HepG2 (cell line): Measurements from ENCODE around the gene HSPB2. TPM values are rescaled to one million over a fixed set of nuclear protein-coding genes. Genes with fewer than 3 reads are reported as not detected.

Experiments used
- CAMTA2 ChIP-seq: sonication (generic); formaldehyde crosslinking; IDR thresholded peaks from 2 replicates; pipeline ENCODE4 v1.4.0; 2020; ENCODE audit warnings: mild to moderate bottlenecking, missing genetic modification reagents, borderline replicate concordance
- EP300 ChIP-seq, 3 experiments: sonication (generic) in 1 of 3; formaldehyde crosslinking in 1 of 3; IDR thresholded peaks; 2 replicates each; pipeline versions ENCODE4 v1.5.1 to v1.6.1; 2011 to 2020; ENCODE audit warnings: low read depth in 2 of 3, low read length in 2 of 3, borderline replicate concordance in 1 of 3, improper control_type of control experiment in 1 of 3, mild to moderate bottlenecking in 1 of 3, missing genetic modification reagents in 1 of 3, moderate library complexity in 1 of 3
- HOXA7 ChIP-seq: sonication (generic); formaldehyde crosslinking; IDR thresholded peaks from 2 replicates; pipeline ENCODE4 v1.8.1; 2022; ENCODE audit warnings: mild to moderate bottlenecking, missing genetic modification reagents, moderate library complexity
- KMT2A ChIP-seq: sonication (generic); formaldehyde crosslinking; IDR thresholded peaks from 2 replicates; pipeline ENCODE4 v1.4.0; 2020; ENCODE audit warnings: missing genetic modification reagents
- RFXAP ChIP-seq: sonication (generic); formaldehyde crosslinking; IDR thresholded peaks from 2 replicates; pipeline ENCODE4 v1.4.0; 2020; ENCODE audit warnings: missing genetic modification reagents, borderline replicate concordance
- SOX6 ChIP-seq, 2 experiments: fragments of 450-650 bp in 1 of 2; sonication (generic) in 1 of 2; formaldehyde crosslinking in 1 of 2; IDR thresholded peaks; 2 replicates each; pipeline versions ENCODE4 v1.4.0 to v1.6.1; 2017 to 2020; ENCODE audit warnings: antibody characterized with exemption in 1 of 2, mild to moderate bottlenecking in 1 of 2, missing genetic modification reagents in 1 of 2
- SP140L ChIP-seq: sonication (generic); formaldehyde crosslinking; IDR thresholded peaks from 2 replicates; pipeline ENCODE4 v1.4.0; 2020; ENCODE audit warnings: missing genetic modification reagents, borderline replicate concordance
- SRSF4 ChIP-seq: fragments of 200-400 bp; formaldehyde crosslinking; IDR thresholded peaks from one replicate; pipeline ENCODE4 v1.6.1; 2018; ENCODE audit warnings: mild to moderate bottlenecking, low read depth, low read length, moderate library complexity; ENCODE audit not compliant: poor library complexity, severe bottlenecking
- ZNF12 ChIP-seq: sonication (generic); formaldehyde crosslinking; IDR thresholded peaks from 2 replicates; pipeline ENCODE4 v1.5.0; 2020; ENCODE audit warnings: missing genetic modification reagents
- ZNF24 ChIP-seq: fragments of 450-650 bp; IDR thresholded peaks from 2 replicates; pipeline ENCODE4 v1.6.1; 2017; ENCODE audit warnings: antibody characterized with exemption, mild to moderate bottlenecking
- ZNF572 ChIP-seq: sonication (generic); formaldehyde crosslinking; IDR thresholded peaks from 2 replicates; pipeline ENCODE4 v1.5.1; 2020; ENCODE audit warnings: mild to moderate bottlenecking, missing genetic modification reagents
- polyA plus RNA-seq, 8 experiments: library from polyadenylated mRNA; depleted of rRNA in 3 of 8; stranded (reverse) in 7 of 8; unstranded in 1 of 8; fragments of >200 nt; fragmentation: Illumina TruSeq in 4 of 8; extraction: Trizol in 4 of 8; gene quantifications; 2 replicates each; pipeline versions ENCODE4 v1.2.1 to v1.2.3, GENCODE V29; 2011 to 2016; ENCODE audit warnings: low read depth in 4 of 8, missing spikeins in 1 of 8, mixed read lengths in 1 of 8; ENCODE audit not compliant: insufficient read depth in 1 of 8
- total RNA-seq, 5 experiments: library from RNA; depleted of rRNA; stranded (reverse); fragments of >200 nt; fragmentation: Illumina TruSeq; extraction: Trizol; gene quantifications; 2 replicates each; pipeline ENCODE4 v1.2.3, GENCODE V29; 2016; ENCODE audit warnings: low read depth in 1 of 5
- TF ChIP-seq, protein P1 (sequence below), 2 experiments: sonication (generic) in 1 of 2; formaldehyde crosslinking in 1 of 2; IDR thresholded peaks; 2 replicates each; pipeline versions ENCODE4 v1.4.0 to v1.6.1; 2016 to 2020; ENCODE audit warnings: borderline replicate concordance in 1 of 2, low read depth in 1 of 2, mild to moderate bottlenecking in 1 of 2, missing genetic modification reagents in 1 of 2
- TF ChIP-seq, protein P2 (sequence below): sonication (generic); formaldehyde crosslinking; IDR thresholded peaks from 2 replicates; pipeline ENCODE4 v1.4.0; 2020; ENCODE audit warnings: missing genetic modification reagents, borderline replicate concordance
- TF ChIP-seq, protein P3 (sequence below): sonication (generic); formaldehyde crosslinking; IDR thresholded peaks from 2 replicates; pipeline ENCODE4 v1.5.0; 2020; ENCODE audit warnings: mild to moderate bottlenecking, missing genetic modification reagents

The HSPB2 gene
- total and polyA plus RNA-seq, 2 of the 13 experiments (the other 11 are each of a cell fraction or from before 2014, with no cell fraction given): 0.04 TPM; not detected in 1

DNA sequence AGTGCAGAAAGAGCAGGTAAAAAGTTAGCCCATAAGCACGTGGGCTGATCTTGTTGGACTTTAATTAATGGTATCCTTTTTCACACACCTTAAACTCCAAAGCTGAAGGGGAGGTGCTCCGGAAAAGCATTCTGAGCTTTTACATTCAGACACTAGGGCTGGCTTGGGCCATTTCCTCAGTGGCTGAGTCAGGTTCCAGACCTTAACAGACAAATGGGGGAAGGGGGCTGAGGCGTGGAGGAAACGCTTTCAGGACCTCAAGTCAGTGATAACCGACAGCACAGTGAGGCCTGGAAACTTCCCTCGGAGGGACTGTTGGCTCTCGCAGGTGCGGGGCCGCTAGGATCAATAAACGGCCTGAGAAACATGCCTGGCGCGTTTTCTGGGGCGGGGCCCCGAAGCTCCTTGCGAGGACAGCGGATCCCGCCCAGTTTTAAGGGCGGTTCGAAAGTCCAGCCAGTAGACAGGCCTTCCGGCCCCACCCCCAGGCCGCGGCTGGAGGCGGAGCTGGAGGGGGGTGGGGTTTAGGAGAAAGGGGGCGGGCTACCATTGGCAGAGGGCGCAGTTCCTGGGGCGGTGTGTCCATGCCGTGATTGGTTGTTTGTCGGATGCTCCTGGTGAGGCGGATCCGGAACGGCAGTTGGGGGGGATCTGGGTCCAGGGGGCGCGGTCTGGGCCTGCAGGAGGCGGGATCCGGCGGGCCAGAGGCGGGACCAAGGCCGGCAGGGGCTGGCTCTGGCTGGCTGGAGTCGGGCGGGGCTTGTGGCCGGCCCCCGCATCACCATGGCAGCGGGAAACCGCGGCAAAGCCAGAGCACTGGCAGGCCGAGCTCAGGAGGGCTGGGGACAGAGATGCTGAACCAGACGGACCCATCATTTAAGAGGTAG is 14.2 kb downstream of the HSPB2 start (continued):
- TF ChIP-seq EP300 (IDR thresholded peaks at IDR 0.05; ENCODE audit: low read depth in 2 of 2, low read length in 2 of 2): peak in 1 of 2 experiments; percentile 50; a peak in 2 of 4 replicates
- peak; percentile 38; the same call in 1 of the 2 replicates for TF ChIP-seq EP300 (CRISPR knock-in tag; IDR thresholded peaks at IDR 0.05; ENCODE audit: borderline replicate concordance)
- TF ChIP-seq KMT2A (CRISPR knock-in tag): peak; percentile 77
- 0 out of 2 replicates have a peak, but pooled peaks have one; percentile 62 for TF ChIP-seq SP140L (CRISPR knock-in tag)
- TF ChIP-seq, protein P1, sequence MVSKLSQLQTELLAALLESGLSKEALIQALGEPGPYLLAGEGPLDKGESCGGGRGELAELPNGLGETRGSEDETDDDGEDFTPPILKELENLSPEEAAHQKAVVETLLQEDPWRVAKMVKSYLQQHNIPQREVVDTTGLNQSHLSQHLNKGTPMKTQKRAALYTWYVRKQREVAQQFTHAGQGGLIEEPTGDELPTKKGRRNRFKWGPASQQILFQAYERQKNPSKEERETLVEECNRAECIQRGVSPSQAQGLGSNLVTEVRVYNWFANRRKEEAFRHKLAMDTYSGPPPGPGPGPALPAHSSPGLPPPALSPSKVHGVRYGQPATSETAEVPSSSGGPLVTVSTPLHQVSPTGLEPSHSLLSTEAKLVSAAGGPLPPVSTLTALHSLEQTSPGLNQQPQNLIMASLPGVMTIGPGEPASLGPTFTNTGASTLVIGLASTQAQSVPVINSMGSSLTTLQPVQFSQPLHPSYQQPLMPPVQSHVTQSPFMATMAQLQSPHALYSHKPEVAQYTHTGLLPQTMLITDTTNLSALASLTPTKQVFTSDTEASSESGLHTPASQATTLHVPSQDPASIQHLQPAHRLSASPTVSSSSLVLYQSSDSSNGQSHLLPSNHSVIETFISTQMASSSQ (IDR thresholded peaks at IDR 0.05; ENCODE audit: low read depth): no peak
- TF ChIP-seq, protein P1 (CRISPR knock-in tag; IDR thresholded peaks at IDR 0.05; ENCODE audit: borderline replicate concordance): no peak; the same call in 1 of the 2 replicates
- 0 out of 2 replicates have a peak, but pooled peaks have one; percentile 29 for TF ChIP-seq ZNF12 (CRISPR knock-in tag)
- TF ChIP-seq SOX6 (IDR thresholded peaks at IDR 0.05): no peak
- TF ChIP-seq SOX6 (CRISPR knock-in tag; IDR thresholded peaks at IDR 0.05): peak; percentile 74; the same call in 1 of the 2 replicates
- no peak for TF ChIP-seq ZNF572 (CRISPR knock-in tag)
- TF ChIP-seq RFXAP (CRISPR knock-in tag): no peak
- TF ChIP-seq CAMTA2: no peak
- TF ChIP-seq HOXA7: no peak
- TF ChIP-seq, protein P2, sequence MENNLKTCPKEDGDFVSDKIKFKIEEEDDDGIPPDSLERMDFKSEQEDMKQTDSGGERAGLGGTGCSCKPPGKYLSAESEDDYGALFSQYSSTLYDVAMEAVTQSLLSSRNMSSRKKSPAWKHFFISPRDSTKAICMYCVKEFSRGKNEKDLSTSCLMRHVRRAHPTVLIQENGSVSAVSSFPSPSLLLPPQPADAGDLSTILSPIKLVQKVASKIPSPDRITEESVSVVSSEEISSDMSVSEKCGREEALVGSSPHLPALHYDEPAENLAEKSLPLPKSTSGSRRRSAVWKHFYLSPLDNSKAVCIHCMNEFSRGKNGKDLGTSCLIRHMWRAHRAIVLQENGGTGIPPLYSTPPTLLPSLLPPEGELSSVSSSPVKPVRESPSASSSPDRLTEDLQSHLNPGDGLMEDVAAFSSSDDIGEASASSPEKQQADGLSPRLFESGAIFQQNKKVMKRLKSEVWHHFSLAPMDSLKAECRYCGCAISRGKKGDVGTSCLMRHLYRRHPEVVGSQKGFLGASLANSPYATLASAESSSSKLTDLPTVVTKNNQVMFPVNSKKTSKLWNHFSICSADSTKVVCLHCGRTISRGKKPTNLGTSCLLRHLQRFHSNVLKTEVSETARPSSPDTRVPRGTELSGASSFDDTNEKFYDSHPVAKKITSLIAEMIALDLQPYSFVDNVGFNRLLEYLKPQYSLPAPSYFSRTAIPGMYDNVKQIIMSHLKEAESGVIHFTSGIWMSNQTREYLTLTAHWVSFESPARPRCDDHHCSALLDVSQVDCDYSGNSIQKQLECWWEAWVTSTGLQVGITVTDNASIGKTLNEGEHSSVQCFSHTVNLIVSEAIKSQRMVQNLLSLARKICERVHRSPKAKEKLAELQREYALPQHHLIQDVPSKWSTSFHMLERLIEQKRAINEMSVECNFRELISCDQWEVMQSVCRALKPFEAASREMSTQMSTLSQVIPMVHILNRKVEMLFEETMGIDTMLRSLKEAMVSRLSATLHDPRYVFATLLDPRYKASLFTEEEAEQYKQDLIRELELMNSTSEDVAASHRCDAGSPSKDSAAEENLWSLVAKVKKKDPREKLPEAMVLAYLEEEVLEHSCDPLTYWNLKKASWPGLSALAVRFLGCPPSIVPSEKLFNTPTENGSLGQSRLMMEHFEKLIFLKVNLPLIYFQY: 0 out of 2 replicates have a peak, but pooled peaks have one; percentile 47
- TF ChIP-seq SRSF4: no peak
- no peak for TF ChIP-seq ZNF24
- TF ChIP-seq, protein P3, sequence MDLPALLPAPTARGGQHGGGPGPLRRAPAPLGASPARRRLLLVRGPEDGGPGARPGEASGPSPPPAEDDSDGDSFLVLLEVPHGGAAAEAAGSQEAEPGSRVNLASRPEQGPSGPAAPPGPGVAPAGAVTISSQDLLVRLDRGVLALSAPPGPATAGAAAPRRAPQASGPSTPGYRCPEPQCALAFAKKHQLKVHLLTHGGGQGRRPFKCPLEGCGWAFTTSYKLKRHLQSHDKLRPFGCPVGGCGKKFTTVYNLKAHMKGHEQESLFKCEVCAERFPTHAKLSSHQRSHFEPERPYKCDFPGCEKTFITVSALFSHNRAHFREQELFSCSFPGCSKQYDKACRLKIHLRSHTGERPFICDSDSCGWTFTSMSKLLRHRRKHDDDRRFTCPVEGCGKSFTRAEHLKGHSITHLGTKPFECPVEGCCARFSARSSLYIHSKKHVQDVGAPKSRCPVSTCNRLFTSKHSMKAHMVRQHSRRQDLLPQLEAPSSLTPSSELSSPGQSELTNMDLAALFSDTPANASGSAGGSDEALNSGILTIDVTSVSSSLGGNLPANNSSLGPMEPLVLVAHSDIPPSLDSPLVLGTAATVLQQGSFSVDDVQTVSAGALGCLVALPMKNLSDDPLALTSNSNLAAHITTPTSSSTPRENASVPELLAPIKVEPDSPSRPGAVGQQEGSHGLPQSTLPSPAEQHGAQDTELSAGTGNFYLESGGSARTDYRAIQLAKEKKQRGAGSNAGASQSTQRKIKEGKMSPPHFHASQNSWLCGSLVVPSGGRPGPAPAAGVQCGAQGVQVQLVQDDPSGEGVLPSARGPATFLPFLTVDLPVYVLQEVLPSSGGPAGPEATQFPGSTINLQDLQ (CRISPR knock-in tag): no peak
